Stimulated activated CD4-positive, alpha-beta T cell treated with anti-CD3 and anti-CD28 coated beads, Interleukin-12 subunit alpha, Interleukin-12 subunit beta, amount 100 ng/mL, for 4 hours (primary cell): ENCODE measurements around the gene ADCYAP1R1.

Experiments used
- DNase-seq: peaks from one replicate; pipeline ENCODE4 v3.0.0-alpha.2; 2020

ADCYAP1R1 gene

DNA sequence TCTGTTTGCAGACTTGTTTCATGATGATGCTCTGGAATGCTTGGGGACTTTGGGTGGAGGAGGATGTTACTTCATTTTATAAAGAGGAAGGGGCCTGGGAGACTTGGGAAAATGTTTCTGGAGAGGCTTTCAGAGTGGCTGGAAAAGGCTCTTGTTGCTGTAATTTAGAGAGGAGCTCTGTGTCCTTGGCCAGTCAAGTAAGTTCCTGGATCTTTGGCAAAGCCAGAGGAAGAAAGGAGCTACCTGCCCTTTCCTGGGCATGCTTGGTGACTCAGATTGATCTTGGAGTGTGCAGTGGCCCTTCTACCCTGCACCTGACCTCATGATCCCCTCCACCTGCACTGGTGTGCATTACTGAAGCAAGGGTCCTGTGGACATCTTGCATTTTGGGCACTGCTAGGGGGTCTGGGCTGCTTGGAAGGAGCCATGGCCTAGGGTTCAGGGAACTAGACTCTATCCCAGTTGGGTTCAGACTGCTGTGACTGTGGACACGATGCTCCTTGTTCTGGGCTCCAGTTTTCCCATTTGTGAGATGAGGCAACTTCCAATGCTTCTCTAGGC lies 56.1 kb downstream of the ADCYAP1R1 start:
- DNase-seq, result no peak

DNA sequence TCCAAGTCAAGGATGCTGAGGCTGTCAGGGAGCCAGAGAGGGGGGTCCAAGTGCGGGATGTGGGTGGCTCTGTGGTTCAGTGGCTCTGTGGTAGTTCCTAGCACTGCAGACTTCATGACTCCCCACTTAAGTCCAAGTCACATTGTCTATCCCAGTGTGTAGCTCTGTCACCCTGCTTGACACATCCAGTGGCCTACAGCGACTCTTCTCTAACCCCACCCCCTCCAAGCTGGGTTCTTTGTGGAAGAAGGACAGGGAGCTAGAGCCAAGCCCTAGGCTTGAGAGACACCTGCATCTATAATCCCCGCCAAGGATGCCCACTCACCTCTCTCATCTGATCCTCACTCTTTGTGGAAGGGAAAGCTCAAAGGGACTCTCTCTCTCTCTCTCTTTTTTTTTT lies 57.6 kb downstream of the ADCYAP1R1 start:
- no peak for DNase-seq

DNA sequence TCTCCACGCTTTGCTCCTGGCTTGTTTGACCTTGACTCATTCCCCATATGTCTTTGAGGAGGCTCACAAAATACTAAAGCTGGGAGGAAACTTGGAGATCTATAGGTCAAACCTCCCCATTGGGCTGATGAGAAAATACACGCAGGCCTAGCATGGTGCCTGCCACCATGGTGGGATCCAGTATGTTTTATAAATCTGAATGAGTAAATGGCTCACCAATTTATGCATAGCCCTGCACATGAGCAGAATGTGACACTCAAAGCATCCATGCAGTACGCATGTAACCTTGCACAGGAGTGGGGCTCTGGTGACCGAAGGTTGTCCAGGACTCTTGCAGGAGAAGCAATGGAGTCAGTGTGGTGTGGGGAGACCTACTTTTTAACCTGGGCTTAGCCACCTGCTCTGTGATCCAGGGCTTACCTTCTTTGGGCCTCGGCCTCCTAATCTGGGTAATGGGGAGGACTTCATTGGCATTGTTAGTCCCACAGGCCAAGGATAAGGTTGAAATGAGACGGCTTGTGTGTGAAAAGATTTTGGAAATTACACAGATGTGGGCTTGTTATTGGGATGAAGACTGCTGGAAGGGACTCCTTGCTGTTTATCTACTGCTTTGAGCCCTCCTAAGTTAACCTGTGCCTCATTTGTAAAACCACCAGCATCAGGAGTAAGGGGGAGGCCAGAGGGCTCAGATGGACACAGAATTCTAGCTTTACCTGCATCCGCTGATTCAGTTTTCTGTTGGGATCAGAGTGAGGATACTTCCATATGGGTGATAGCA lies 58.4 kb downstream of the ADCYAP1R1 start:
- DNase-seq, result no peak

DNA sequence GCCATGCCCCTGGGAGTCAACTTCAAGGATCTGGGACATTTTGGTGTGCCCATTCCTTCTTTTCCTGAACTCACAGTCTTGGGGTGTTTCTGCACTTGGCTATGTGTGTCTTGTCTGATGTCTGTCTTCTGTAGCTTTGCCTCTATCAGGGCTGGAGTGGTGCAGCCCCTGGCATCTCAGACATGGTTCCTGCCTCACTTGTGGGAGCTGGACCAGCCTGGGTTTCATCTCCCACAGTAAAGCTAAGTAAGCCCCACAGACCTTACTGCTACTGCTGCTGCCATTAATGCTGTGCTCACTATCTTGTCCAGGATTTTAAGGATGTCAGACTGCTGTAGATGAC lies 59.0 kb downstream of the ADCYAP1R1 start:
- DNase-seq, result no peak

DNA sequence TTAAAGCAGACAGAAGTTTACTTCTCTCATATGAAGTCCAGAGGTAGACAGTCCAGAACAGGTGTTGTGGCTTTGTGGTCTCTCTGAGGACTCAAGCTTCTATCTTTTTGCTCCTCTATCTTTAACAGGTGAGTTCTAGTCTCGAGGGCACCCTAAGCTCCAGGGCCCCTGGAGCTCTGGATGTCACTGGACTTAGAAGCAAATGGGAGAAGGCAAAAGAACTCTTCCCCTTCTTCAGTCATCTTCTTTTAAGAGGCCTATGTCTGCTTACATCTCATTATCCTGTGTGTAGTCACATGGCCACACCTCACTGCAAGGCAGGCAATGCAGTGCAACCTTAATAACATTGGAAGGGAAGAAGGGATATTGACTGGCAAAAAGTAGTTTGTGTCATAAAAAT lies 61.6 kb downstream of the ADCYAP1R1 start:
- no peak for DNase-seq

DNA sequence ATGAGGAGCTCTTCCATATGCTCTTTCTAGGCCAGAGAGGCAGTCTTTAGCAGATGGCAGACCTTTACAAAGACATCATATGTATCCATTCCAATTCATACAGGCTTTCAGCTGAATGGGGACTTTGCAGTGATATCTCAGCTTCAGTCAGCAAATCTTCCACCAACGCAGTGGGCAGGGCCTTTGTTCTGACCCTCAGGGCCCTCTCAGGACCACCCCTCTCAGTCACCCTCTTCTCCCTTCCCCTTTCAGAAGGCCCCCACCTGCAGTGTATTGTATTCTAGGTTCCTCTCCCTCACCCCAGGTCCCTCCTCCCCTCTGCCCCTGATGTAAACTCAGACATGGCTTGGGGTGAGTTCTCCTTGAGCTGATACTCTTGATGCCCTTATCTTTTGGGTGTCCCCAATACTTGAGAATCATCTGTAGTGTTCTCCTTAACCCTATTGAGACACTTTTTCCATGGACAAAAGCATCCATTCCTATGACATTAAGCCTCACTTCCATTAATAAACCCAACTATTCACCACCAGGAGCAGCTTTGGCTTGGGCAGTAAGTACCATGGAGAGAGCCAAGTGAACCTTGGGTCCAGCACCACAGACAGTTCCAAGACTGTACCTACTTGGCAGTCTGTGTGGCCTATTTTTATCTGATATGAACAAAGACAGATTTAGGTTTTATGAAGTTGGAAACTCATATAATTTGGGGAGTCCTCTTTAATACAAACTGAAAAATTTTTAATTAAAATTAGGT lies 62.7 kb downstream of the ADCYAP1R1 start:
- no peak for DNase-seq

DNA sequence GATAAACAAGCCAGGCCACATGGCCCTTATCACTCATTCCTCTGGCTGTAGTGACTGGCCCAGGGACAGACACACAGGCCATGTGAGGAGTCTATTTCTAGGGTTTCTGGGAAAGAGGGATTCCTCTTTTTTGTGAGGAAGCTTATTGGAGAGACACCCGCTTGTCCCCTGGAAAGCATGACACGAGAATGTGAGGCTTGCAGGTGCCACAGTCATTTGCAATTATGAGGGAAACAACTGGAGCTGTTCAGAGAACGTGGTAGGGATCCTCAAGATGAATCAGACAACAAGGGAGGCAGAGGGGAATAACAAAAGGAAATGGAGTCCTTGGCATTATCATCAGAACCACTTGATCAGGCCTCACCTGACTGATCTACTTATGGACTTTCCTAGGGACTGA lies 64.5 kb downstream of the ADCYAP1R1 start:
- DNase-seq, result no peak

DNA sequence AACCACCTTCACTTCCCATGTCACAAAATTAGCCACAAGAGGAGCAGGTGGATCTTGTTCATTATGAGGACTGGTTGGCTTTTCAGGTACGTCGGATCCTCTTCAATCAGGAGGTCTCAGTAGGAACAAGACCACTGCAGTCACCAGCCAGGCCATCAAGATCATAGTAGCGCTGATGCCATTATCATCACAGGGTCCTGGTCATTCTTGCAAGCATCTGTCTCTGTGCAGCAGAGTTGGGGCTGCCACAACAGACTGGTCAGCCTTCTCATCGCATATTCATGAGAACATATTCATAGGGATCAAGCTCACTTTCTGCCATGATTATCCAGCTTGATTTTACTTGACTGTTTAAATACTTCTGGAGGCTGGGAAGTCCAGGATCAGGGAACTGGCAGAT lies 67.1 kb downstream of the ADCYAP1R1 start:
- no peak for DNase-seq

DNA sequence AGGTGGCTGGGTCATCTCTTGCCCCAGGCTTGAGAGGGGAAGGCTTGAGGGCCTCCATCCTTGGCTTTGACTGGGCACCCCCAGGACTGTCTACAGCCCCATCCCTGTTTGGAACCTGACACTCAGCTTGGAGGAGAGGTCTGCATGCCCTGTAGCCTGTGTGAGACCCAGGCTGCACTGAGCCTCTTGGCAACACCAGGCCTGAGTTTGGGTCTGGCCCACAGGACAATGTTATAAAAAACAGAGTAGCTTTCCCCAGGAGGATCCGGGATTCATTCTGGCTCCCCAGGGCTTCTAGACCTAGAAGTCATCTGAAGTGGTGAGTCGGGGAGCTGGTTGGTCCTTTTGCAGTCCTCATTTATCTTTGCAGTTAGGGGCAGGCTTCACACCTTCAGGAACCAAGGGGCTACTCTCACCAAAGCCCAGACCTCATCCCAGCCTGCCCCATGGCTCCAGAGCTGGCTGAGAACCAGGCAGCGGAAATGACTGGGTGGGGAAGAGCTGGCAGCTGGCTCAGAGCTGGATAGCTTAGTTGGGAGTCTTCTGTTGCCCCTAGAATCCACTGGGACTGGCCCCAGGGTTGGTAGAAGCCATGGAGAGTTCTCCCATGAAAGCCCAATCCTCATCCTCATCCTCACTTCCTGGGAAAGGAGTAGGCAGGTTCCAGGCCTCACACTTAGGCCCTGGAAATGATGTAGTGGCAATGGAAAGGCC lies 68.8 kb downstream of the ADCYAP1R1 start:
- no peak for DNase-seq

DNA sequence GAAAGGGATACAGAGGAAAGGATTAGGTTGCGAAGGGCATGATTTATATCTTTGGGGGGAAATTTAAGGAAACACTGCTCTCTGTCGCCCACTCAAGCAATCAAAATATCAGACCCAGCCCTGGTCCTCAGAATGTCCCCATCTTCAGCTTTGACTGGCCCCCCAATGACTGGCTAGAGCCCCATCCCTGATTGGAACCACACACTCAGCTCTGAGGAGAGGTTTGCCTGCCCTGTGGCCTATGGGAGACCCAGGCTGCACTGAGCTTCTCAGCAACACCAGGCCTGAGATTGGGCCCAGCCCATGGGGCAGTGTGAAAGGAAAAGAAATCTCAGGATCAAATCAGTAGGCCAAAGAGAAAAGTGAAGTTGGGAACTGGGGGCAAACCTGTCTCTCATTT lies 69.5 kb downstream of the ADCYAP1R1 start:
- DNase-seq, result no peak

DNA sequence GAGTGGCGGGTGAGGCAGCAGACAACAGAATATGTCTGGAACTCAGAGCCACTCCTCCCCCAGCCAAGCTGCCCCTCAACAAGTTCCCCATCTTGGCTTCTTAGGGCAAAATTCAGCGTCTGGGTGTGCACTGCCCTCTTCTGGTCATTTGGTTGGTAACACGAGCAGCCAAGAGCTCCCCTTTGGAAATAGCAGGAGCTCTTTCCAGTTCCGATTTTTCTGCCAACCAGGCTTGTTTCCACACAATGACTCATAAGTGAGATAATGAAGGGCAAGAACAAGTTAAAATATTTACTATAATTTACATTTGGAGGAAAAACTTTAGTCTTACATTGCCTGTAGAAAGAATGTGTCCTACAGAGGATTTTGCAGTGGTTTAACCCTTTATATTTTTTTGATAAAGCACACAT lies 70.5 kb downstream of the ADCYAP1R1 start:
- peak; percentile 10 for DNase-seq

DNA sequence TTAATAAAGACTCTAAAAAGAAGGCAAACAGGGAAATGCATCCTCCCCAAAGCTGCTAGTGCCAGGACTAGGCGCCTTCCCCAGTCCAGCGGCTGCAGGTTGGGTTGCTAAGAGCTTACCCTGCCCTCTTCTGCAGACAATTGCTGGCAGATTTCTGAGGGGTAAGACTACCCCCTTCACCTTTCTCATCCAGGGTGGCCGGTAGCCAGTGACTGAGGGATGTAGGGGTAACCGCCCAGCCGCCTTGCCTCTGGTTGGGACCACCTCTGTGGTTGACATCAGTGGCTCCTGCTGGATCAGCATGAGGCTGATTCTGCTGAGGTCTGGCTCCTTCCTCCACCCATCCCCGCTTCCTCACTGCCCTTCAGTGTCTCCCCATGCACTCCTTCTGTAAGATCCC lies 71.2 kb downstream of the ADCYAP1R1 start:
- DNase-seq, result no peak

DNA sequence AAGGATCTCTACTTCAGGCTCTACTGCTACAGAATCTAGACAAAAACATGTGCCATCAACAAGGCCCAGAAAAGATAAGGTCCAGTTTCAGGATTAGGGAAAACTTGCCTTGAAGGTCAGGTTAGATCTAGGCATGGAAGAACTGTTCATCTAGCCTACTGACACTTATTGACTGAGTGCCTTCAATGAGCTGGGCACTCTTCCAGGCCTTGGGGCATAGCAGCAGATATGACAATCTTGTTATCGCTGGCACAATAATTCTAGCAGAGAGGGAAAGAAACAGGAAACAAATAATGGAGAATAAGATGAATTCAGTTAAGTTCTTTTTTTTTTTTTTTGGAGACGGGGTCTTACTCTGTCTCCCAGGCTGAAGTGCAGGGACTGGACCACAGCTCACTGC lies 71.6 kb downstream of the ADCYAP1R1 start:
- no peak for DNase-seq

DNA sequence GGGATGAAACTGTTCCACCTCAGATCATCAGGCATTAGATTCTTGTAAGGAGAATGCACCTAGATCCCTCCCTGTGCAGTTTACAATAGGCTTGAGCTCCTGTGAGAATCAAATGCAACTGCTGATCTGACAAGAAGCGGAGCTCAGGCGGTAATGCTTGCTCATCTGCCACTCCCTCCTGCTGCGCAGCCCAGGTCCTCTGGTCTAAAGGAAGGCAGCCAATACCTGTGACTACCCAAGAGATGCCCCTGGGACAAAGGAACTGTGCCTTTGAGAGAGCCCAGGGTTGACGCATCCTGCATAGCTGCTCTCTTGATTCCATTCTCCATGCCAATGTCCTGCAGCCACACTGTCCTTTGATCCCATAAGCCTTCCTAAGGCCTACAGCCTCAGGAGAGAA lies 73.1 kb downstream of the ADCYAP1R1 start:
- DNase-seq, result no peak

DNA sequence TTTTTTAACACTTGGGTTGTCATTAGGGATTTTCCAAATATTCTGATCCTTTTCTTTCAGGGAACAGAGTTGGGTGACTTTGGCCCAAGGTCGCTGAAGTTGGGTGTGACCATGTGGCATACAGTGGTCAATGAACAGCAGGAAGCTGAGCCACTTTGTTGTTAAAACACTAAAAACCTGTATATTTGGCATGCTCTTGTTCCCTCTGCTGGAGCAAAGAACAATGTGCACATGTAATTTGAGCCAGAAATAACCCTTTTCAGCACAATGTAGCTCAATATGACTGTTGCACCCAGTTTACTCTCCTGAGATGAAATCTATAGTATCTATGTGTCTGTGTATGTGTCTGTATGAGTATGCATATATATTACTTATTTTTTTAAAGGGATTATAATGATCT lies 74.9 kb downstream of the ADCYAP1R1 start:
- DNase-seq, result no peak

DNA sequence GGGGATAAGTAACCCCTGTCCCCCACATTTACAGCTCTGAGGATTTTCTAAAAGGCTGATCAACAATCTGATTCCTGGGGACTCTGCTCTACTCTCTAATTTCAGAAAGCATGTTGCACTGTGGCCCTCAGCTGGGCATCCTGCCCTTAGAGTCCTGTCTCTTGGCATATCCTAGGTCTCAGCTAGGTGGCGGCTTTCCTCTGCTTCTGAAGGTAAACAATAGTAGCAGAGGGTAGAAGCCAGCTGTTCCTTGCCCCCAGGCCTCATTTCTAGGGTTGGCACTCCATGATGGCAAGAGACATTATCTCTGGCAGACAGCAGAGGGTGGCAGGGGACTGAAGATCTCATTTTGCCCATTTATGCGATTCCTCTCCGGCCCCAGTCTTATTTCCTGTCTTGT lies 77.0 kb downstream of the ADCYAP1R1 start:
- DNase-seq, result no peak

DNA sequence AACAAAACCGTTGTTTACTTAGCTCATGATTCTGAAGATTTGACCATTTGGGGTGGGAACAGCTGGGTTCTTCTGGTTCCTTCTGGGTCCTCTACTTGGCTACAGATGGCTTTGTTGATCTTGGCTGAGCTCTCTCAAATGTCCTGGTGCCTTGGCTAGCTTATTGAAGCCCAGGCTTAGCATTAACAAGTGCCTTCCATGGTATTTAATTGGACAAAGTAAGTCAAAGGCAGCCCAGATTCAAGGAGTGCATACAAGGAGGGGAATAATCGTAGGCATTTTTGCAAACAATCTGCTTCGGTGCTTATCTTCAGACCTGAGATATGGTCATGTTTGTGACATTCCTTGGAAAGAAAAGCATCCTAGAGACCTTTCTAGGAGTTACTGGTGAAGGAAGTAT lies 81.4 kb downstream of the ADCYAP1R1 start:
- no peak for DNase-seq

DNA sequence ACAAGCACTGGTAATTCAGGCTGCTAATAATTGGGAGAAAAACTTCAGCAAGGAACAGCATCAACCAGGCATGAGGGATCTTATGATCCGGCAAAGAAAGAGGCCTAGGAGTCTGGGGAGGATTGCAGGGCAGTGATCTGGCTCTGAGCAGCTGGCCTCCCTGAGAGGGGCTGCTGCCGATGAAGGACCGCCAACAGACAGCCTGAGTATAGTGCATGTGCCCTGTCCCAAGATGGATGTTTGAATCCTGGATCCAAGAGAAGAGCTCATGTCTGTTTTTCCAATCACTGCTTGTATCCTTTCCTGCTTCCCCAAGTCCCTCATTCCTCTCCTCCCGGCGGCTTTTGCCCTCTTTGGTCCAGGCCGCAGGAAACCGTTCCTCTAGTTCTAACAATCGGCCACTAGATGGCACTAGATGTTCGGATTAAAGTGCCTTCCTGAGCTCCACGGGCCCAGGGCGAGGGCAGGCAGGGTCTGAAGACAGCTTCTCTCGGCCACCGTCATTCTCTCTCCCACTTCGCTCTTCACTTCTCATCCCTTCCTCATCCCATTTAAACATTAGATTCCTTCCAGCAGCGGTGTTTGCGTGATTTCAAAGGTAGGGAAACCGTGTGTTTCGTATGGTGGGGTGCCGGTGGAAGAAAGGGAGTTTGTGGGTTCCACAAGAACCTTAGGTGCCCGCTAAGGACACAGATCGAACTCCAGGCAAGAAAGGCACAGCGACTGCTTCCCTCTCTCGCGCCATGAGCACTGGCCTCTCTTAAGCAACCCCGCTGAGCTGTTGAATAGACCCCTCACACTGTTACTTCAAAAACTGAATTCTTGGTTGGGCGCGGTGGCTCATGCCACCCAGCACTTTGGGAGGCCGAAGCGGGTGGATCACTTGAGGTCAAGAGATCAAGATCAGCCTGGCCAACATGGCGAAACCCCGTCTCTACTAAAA lies 82.4 kb downstream of the ADCYAP1R1 start:
- peak; percentile 30 for DNase-seq

DNA sequence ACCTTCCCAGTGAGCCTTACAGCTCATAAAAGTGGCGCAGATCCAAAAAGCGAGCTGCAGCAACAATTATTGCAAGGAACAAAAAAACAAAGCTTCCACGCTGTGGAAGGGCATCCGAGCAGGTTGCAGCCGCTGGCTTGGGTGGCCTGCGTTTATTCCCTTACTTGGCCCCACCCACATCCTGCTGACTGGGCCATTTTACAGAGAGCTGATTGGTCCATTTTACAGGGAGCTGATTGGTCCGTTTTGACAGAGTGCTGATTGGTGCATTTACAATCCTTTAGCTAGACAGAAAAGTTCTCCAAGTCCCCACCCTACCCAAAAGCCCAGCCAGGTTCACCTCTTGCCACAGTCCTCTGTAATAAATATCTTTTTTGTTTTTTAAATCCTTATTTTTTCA lies 85.1 kb downstream of the ADCYAP1R1 start:
- DNase-seq, result no peak

DNA sequence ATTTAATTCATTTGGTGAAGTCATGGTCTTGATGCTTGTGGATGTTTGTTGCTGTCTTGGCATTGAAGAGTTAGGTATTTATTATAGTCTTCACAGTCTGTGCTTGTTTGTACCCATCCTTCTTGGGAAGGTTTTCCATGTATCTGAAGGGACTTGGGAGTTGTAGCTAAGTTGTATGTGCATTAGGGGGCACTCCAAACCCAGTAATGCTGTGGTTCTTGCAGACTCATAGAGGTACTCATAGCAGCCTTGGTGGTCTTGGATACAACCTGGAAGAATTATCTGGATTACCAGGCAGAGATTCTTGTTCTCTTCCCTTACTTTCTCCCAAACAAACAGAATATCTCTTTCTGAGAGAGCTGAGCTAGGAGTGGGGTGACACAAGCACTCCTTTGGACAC lies 93.2 kb downstream of the ADCYAP1R1 start:
- no peak for DNase-seq

DNA sequence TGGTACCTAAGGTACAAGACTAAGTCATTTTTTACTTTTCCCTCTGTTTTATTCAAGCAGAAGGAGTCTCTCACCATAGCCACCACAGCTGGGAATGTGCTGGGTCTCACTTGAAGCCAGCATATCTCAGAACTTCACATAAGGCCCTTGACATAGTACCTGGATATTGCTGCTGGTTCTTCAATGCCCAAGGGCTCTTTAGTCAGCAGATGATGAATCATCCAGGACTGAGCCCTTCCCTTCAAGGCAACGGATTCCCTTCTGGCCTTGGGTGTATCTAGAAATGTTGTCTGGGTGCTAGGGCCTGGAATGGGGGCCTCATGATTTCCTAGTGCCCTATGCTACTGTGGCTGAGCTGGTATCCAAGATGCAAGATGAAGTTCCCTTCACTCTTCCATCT lies 93.9 kb downstream of the ADCYAP1R1 start:
- DNase-seq, result no peak

DNA sequence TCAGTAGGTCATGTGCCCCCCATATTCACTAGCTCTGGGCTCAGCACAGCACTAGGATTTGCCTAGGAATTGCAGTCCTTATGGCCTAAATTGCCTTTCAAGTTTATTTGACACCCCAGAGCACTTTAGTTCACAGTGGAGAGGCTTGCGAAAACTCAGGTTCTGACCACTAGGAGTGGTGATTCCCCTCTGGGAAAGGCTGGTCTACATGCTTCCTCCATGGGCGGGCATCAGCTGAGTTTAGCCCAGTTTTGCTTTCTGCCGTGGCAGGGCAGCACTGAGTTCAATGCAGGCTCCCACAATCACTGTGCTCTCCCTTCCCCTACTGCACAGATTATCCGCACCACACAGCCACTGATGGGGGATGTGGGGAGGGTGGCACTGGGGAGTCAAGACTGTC lies 94.4 kb downstream of the ADCYAP1R1 start:
- no peak for DNase-seq

DNA sequence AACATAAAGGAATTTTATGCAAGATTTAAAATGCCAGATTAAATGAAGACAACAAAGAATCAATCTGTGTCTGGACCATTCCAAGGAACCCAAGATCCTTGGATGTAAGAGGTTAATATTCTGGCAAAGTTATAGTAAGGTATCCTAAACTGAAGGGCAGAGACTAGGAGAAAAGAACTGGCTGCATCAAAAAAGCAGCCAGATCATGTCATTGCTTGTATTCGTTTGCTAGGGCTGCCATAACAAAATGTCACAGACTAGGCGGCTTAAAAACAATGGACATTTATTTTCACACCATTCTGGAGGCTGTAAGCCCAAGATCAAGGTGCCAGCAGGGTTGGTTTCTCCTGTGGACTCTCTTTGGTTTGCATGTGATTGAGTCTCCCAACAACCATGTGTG lies 99.7 kb downstream of the ADCYAP1R1 start:
- DNase-seq, result no peak
